Brain microvascular endothelial cell (primary cell): ENCODE results near the gene SERF1A.
"Not testable (repeated sequence)": the region's sequence is repeated elsewhere in the genome, so short reads cannot be mapped to it uniquely, and the experiment has no call there.

Experiments
- DNase-seq: peaks from one replicate; pipeline ENCODE4 v3.0.0-alpha.2; 2020
- H3K27ac ChIP-seq: fragments of 250-450 bp; sonication (Bioruptor Pico); 2 replicates; pipeline ENCODE4 v1.5.1; 2020; ENCODE audit warnings: mild to moderate bottlenecking, moderate library complexity
- H3K27me3 ChIP-seq: fragments of 250-450 bp; sonication (Bioruptor Pico); replicated peaks from 2 replicates; pipeline ENCODE4 v1.5.1; 2020; ENCODE audit warnings: mild to moderate bottlenecking
- H3K36me3 ChIP-seq: fragments of 250-450 bp; sonication (Bioruptor Pico); replicated peaks from 2 replicates; pipeline ENCODE4 v1.5.1; 2020; ENCODE audit warnings: mild to moderate bottlenecking
- H3K4me3 ChIP-seq: 2 replicates; pipeline ENCODE4 v1.5.1; 2011; ENCODE audit warnings: low read depth, mild to moderate bottlenecking, control low read depth, low read length, moderate library complexity
- in situ Hi-C: cut with HindIII; loops from 2 replicates; pipeline ENCODE4 v1.10.0; 2017; ENCODE audit warnings: low sequenced_read_pairs, low pct_ligation_motif_present

SERF1A gene

DNA sequence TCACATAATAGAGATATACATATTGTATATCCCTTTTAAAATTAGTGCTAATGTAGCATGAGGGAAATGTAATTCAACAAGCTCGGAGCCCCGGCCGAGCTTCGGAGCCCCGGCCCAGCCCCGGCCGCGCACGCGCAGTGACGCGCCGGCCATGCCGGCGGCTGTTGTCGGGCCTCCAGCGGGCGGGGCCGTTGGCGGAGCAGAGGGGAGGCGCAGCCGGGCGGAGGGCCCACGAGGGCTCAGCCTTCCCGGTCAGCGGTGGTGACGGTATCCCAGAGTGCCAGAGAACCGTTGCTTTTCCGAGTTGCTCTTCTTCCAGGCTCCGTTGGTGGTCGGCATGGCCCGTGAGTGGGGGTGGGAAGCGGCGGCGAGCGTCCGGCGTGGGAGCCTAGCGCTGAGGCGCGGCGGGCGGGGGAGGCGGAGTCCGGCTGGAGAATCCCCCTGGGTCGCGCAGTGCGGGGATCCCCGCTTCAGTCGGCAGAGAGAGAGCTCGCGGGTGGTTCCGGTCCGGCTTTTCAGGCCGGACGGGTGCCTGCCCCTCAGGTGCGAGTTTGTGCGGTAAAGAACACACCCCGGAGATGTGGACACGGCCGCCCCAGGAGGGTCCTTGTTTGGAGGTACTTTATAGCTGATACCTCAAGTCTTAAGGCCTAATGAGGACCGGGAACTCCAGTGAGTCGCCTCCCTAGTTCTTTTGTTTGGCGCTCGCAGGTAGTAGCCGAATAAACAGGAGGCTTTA is at the start of gene SERF1A:
Gene SERF1A (plus strand): TSS at position 137 of the 739 bp plus-strand sequence. CDS start 201 bp downstream, at position 338.
- DNase-seq, H3K27ac ChIP-seq, H3K36me3 ChIP-seq, H3K27me3 ChIP-seq, H3K4me3 ChIP-seq, in situ Hi-C loops: not testable (repeated sequence)

GRCh38 chr5:70866778-70867177 is 33.7 kb upstream of the SERF1A start:
- H3K27me3 ChIP-seq, H3K36me3 ChIP-seq, H3K27ac ChIP-seq, H3K4me3 ChIP-seq, in situ Hi-C loops, DNase-seq: not testable (repeated sequence)

- DNase-seq, in situ Hi-C loops, H3K36me3 ChIP-seq, H3K27ac ChIP-seq, H3K4me3 ChIP-seq, H3K27me3 ChIP-seq: not testable (repeated sequence)
Measured at GRCh38 chr5:70870626-70871025, 29.8 kb upstream of the SERF1A start.

GRCh38 chr5:70896076-70896475 is 4.4 kb upstream of the SERF1A start:
- H3K27me3 ChIP-seq, DNase-seq, H3K4me3 ChIP-seq, in situ Hi-C loops, H3K27ac ChIP-seq, H3K36me3 ChIP-seq: not testable (repeated sequence)

DNA sequence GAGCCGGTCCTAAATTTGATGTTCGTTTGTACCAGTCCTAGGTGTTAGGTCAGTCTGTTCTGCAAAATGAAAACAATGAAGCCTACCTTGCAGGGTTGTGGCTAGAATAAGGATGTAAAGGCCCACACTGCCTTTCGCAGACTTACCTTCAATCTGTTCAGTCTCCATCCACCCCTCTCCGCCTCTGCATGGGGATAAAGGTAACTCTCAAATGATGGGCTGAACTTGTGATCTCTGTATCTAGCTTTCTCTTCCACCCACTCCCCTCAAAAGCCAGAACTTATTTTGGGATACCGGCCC is 753 bp downstream of the SERF1A start:
- in situ Hi-C loops, DNase-seq, H3K27ac ChIP-seq, H3K27me3 ChIP-seq, H3K36me3 ChIP-seq, H3K4me3 ChIP-seq: not testable (repeated sequence)

DNA sequence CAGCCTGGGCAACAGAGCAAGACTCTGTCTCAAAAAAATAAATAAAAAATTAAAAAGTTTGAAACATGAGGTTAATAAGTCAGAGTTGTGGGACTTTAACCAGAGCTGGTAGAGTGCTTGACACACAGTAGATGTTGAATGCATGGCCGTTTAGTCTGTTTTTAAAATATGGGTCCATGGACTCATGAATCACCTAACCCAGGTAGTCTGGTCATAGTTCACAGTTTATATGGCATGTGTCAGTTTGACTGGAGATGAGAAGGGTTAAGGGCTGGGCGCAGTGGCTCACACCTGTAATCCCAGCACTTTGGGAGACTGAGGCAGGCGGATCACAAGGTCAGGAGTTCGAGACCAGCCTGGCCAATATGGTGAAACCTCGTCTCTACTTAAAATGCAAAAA is 6.2 kb downstream of the SERF1A start:
- DNase-seq, H3K27ac ChIP-seq, H3K4me3 ChIP-seq, H3K36me3 ChIP-seq, in situ Hi-C loops, H3K27me3 ChIP-seq: not testable (repeated sequence)

DNA sequence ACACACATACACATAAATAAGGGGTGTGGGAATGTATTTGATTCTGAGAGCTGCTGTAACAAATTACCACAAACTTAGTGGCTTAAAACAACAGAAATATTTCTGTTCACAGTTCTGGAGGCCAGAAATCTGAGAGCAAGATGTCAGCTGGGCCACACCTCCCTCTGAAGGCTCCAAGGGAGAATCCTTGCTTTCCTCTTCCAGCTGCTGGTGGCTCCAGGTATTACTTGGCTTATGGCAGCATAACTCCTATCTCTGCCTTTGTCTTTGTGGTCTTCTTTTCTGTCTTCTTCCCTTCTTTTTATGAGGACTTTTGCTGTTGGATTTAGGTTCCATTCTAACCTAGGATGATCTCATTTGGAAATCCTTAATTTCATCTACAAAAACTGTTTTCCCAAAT is 16.4 kb downstream of the SERF1A start:
- H3K4me3 ChIP-seq, H3K27me3 ChIP-seq, in situ Hi-C loops, H3K36me3 ChIP-seq, DNase-seq, H3K27ac ChIP-seq: not testable (repeated sequence)

- H3K36me3 ChIP-seq, in situ Hi-C loops: not testable (repeated sequence)
Measured at GRCh38 chr5:70925211-70925562, 24.7 kb downstream of the SERF1A start.

GRCh38 chr5:70931709-70932368 is 31.4 kb downstream of the SERF1A start:
- H3K4me3 ChIP-seq, H3K36me3 ChIP-seq, H3K27me3 ChIP-seq, DNase-seq, in situ Hi-C loops, H3K27ac ChIP-seq: not testable (repeated sequence)

More at GRCh38 chr5:70925211-70925562, 24.7 kb downstream of the SERF1A start:
- not testable (repeated sequence) for H3K4me3 ChIP-seq, DNase-seq, H3K27ac ChIP-seq, H3K27me3 ChIP-seq

GRCh38 chr5:70932560-70932959 is 32.1 kb downstream of the SERF1A start:
- H3K27me3 ChIP-seq, H3K36me3 ChIP-seq, H3K4me3 ChIP-seq, in situ Hi-C loops, DNase-seq, H3K27ac ChIP-seq: not testable (repeated sequence)

GRCh38 chr5:70953068-70953467 is 52.6 kb downstream of the SERF1A start:
- H3K36me3 ChIP-seq, H3K27me3 ChIP-seq, in situ Hi-C loops, H3K27ac ChIP-seq, H3K4me3 ChIP-seq, DNase-seq: not testable (repeated sequence)
